ENCODE measurements around the gene LCE3A.

- no peak for TF ChIP-seq CTCF (IDR thresholded peaks at IDR 0.05)
- TF ChIP-seq RARB (CRISPR knock-in tag; IDR thresholded peaks at IDR 0.05) = no peak
- TF ChIP-seq POLR2A (IDR thresholded peaks at IDR 0.05; ENCODE audit: low read length) = no peak
- TF ChIP-seq CBX2 (IDR thresholded peaks at IDR 0.05; ENCODE audit: borderline replicate concordance, low read depth) = no peak
- no peak for TF ChIP-seq MAZ (IDR thresholded peaks at IDR 0.05; ENCODE audit: borderline replicate concordance, low read depth, low read length)
- no peak for TF ChIP-seq RAD21 (conservative IDR thresholded peaks at IDR 0.05 in 1 of 2, IDR thresholded peaks at IDR 0.05 in 1 of 2)
- TF ChIP-seq REST (IDR thresholded peaks at IDR 0.05) = no peak
- no peak for TF ChIP-seq E2F6 (IDR thresholded peaks at IDR 0.05; ENCODE audit: borderline replicate concordance, low read depth)
- TF ChIP-seq HOXB13 (CRISPR knock-in tag; IDR thresholded peaks at IDR 0.05; ENCODE audit: low read depth) = no peak
- no peak for TF ChIP-seq ESRRA (IDR thresholded peaks at IDR 0.05; ENCODE audit: borderline replicate concordance, low read length)
- no peak for TF ChIP-seq MAX (IDR thresholded peaks at IDR 0.05)
- no peak for TF ChIP-seq USF2 (IDR thresholded peaks at IDR 0.05)
- TF ChIP-seq SREBF2 (IDR thresholded peaks at IDR 0.05) = no peak
- TF ChIP-seq FOSL2 (IDR thresholded peaks at IDR 0.05) = no peak
- no peak for TF ChIP-seq FOSL2 (CRISPR knock-in tag; IDR thresholded peaks at IDR 0.05)
These were observed 42.5 kb downstream of the LCE3A start, which contains the start of gene LCE3D for GRCh38 chr1:152580433-152580832.
